Peyer's patch (tissue), 4 donors: ENCODE data around the gene NFASC.

ENCODE experiments used
- POLR2A ChIP-seq, 2 donors: fragments of 450-650 bp; IDR thresholded peaks; one replicate each; pipeline ENCODE4 v1.5.1; 2017; ENCODE audit warnings: antibody characterized with exemption in 2 of 2, mild to moderate bottlenecking in 2 of 2, moderate library complexity in 2 of 2
- TF ChIP-seq, protein P1 (sequence below), 6 experiments: fragments of 450-650 bp in 4 of 6; fragments of 200-600 bp in 2 of 6; sonication (generic) in 1 of 6; IDR thresholded peaks; one replicate each; pipeline ENCODE4 v1.5.1; 2017 to 2019; ENCODE audit warnings: antibody characterized with exemption in 6 of 6, mild to moderate bottlenecking in 3 of 6, moderate library complexity in 1 of 6

DNA sequence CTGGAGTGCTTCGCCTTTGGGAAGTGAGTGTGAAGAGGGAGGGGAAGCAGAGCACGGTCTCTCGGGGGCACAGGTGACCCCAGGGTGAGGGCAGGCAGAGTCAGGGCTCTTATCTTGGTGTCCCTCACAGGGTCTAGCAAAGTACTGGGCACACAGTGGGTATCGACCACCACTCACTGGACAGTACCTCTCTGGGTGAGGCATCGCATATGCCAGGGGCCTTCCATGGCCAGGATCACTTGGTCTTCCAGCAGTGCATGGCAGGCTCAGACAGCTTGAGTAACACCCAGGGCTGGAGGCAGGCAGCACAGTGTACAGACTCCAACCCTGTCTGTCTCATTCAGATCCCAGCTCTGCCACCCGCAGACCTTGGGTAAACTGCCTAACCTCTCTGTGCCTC is 189.0 kb downstream of the NFASC start:
- TF ChIP-seq, protein P1, sequence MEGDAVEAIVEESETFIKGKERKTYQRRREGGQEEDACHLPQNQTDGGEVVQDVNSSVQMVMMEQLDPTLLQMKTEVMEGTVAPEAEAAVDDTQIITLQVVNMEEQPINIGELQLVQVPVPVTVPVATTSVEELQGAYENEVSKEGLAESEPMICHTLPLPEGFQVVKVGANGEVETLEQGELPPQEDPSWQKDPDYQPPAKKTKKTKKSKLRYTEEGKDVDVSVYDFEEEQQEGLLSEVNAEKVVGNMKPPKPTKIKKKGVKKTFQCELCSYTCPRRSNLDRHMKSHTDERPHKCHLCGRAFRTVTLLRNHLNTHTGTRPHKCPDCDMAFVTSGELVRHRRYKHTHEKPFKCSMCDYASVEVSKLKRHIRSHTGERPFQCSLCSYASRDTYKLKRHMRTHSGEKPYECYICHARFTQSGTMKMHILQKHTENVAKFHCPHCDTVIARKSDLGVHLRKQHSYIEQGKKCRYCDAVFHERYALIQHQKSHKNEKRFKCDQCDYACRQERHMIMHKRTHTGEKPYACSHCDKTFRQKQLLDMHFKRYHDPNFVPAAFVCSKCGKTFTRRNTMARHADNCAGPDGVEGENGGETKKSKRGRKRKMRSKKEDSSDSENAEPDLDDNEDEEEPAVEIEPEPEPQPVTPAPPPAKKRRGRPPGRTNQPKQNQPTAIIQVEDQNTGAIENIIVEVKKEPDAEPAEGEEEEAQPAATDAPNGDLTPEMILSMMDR (IDR thresholded peaks at IDR 0.05), result no peak
- TF ChIP-seq POLR2A (IDR thresholded peaks at IDR 0.05), result no peak
